AG08396 (cell line): ENCODE measurements around the gene SLC9A6.
"Not testable (repeated sequence)": the region's sequence is repeated elsewhere in the genome, so short reads cannot be mapped to it uniquely, and the experiment has no call there.

Experiments used
- DNase-seq: peaks from one replicate; pipeline ENCODE4 v3.0.0; 2012; ENCODE audit warnings: low spot score, mixed read lengths

SLC9A6 gene

DNA sequence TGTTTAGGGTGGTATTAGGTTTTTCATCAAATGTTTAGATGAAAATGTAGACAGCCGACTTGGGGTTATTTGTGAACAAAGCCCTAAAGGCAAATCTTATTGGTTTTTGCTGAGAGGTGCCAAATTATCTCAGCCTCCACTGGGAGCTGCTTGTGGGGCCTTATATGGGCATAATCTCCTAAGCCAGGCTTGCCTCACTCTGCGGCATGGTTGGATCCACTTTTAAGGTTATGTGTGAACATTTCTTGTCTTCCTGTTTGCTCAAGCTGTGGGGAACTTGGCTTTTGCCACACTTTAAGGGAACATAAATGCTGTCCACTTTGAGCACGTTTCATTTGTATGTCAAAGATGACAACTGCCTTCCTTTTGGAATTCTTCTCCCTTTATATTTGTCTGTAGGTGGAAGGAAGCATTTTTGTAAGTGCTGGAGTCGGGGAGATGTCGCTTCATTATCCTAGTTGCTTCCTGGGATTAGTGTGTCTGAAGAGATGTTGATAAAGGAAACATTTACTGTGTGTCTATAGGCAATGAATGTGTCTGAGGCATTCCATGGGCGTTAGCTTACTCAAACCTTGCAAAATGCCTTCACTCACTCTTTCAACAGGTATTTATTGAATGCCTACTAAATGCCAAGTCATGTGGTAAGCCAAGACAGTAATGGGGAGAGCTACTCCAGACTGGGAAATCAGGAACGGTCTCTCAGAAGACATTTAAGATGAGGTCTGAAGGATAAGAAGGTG, 78.3 kb downstream of the SLC9A6 start:
- no peak for DNase-seq

- DNase-seq, result no peak
Observed at GRCh38 chrX:136064661-136065043, 79.4 kb downstream of the SLC9A6 start.

DNA sequence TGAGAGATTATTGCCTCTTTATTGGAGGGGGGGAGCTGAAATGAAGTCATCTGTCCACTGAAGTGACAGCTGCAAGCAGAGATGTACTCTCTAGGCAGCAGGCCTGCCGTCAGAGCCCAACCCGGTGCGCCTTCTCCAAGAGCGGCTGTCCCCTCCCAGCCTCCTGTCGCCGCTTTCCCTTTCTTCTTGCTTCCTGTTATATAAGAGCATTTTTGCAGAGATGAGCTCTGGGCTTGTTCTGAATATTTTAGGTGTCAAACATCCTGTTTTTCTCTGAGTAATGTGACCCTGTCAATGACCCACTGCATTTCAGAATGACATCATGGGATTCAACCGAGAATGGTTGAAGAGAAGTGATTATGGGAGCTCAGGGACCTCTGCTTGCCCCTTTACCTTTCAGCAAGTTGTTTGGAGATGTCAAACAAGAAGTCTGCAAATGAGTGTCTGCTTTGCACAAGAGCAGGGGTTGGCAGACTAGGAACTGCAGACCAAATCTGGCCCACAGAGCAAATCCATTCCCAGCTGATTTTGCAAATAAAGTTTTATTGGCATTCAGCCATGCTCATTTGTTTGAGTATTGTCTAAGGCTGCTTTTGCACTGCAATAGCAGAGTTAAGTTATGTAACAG, 79.9 kb downstream of the SLC9A6 start:
- DNase-seq, result no peak

- DNase-seq, result no peak
Observed at GRCh38 chrX:136067097-136067496, 81.9 kb downstream of the SLC9A6 start.

DNA sequence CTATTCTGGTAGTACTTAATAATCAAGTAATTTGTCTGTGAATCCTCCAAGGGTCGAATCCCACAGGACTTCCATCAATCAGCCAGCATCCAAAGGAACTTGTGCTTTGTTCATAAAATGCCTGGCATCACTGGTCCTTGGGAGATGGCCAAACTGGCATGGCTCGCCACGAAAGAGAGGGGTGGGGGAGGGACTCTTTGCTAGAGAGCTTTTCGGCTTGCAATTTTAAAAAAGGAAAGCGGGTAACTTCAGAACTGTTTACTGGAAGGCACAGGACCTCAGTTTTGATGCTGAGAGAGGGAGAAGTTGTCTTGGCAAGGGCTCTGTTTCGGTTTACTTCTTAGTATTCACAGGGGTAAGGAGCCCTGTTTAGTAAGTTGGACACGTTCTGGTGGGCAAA, 82.7 kb downstream of the SLC9A6 start:
- DNase-seq, result no peak

GRCh38 chrX:136076942-136077341, 91.7 kb downstream of the SLC9A6 start:
- DNase-seq, result no peak

DNA sequence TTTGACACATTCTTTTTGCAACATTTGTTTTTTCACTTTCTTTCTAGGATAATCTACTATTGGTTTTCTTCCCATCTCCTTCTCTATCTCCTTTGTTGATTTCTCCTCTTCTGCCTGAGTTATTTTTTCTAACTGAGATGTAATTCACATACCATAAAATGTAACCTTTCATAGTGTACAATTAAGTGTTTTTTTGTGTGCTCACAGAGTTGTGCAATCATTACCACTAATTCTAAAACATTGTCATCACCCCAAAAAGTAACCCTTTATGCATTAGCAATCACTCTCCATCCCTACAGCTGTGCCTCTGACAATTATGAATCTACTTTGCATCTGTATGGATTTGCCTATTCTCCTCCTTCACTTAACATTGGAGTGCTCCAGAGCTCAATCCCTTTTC, 95.5 kb downstream of the SLC9A6 start:
- no peak for DNase-seq

DNA sequence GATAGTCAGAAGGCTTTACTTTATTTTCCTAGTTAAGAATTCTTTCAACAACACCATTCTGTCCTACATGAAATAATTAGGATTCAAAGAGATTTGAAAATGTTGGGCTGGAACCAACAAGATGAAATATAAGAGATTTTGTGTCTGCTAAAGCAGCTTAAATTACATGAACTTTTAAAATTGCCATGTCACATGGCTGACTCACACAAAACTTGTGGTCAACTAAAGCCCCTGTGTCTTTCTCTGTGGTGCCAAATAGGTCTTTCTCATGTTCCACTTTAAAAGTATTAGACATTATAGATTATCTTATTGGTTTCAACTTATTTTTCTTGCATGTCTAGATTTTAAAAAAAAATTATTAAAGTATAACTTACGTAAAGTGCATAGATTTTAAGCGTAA, 101.3 kb downstream of the SLC9A6 start:
- no peak for DNase-seq

DNA sequence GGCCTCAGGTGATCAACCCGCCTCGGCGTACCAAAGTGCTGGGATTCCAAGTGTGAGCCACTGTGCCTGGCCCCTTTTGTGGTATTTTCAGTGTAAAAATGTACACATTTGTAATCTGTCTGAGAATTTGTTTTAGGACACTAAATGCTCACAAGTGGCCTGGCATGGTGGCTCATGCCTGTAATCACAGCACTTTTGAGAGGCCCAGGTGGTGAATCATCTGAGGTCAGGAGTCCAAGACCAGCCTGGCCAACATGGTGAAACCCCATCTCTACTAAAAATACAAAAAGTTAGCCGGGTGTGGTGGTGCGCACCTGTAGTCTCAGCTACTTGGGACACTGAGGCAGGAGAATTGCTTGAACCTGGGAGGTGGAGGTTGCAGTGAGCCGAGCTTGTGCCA, 106.7 kb downstream of the SLC9A6 start:
- not testable (repeated sequence) for DNase-seq

DNA sequence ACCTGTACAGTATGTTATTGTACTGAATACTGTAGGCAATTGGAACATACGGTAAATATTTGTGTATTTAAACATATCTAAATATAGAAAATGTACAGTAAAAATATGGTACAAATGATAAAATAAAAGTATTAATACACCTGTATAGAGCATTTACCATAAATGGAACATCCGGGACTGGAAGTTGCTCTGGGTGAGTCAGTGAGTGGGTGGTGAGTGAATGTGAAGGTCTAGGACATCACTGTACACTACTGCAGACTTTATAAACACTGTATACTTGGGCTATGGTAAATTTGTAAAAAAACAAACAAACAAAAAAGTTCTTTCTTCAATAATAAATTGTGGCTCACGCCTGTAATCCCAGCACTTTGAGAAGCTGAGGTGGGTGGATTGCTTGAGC, 109.7 kb downstream of the SLC9A6 start:
- no peak for DNase-seq
